Embryonic facial prominence (tissue), 1 donor: ENCODE data around the gene MRPL46.
"Not testable (repeated sequence)": the region's sequence is repeated elsewhere in the genome, so short reads cannot be mapped to it uniquely, and the experiment has no call there.

ENCODE experiments used
- DNase-seq: peaks from one replicate; pipeline ENCODE4 v3.0.0-alpha.2; 2016; ENCODE audit errors: extremely low spot score

The MRPL46 gene

GRCh38 chr15:88441076-88441730 is 26.0 kb downstream of the MRPL46 start:
- no peak for DNase-seq

GRCh38 chr15:88440021-88440420 is 27.2 kb downstream of the MRPL46 start:
- DNase-seq = no peak

- no peak for DNase-seq
Measured at GRCh38 chr15:88438181-88438580, 29.0 kb downstream of the MRPL46 start.

GRCh38 chr15:88434106-88434505 is 33.1 kb downstream of the MRPL46 start:
- DNase-seq = not testable (repeated sequence)

- no peak for DNase-seq
Measured at GRCh38 chr15:88433046-88433685, 34.0 kb downstream of the MRPL46 start.

GRCh38 chr15:88431441-88431840 is 35.7 kb downstream of the MRPL46 start:
- no peak for DNase-seq

GRCh38 chr15:88430051-88430450 is 37.1 kb downstream of the MRPL46 start:
- DNase-seq = no peak

GRCh38 chr15:88428805-88429605 is 38.2 kb downstream of the MRPL46 start:
- no peak for DNase-seq

- DNase-seq = no peak
Measured at GRCh38 chr15:88428053-88428452, 39.1 kb downstream of the MRPL46 start.

GRCh38 chr15:88426304-88426703 is 40.9 kb downstream of the MRPL46 start:
- no peak for DNase-seq

- DNase-seq = no peak
Measured at GRCh38 chr15:88423331-88423730, 43.9 kb downstream of the MRPL46 start.

- no peak for DNase-seq
Measured at GRCh38 chr15:88419830-88420229, 47.4 kb downstream of the MRPL46 start.
